GM10248 (cell line): ENCODE measurements around the gene MAEA.
A peak's percentile ranks its signal among the peaks of the same experiment; 100 is the strongest.

ENCODE experiments used
- CTCF ChIA-PET: fragments of 300-600 bp; sonication (Branson Sonifier 250); formaldehyde crosslinking; extraction: SDS; loops from one replicate; lab custom pipeline; 2021; ENCODE audit warnings: antibody characterized with exemption; lab: Yijun Ruan, JAX
- POLR2A ChIA-PET: fragments of 350-650 bp; sonication (Branson Sonifier 250); formaldehyde crosslinking; extraction: SDS; loops from one replicate; lab custom pipeline; 2020; ENCODE audit warnings: antibody characterized with exemption; lab: Yijun Ruan, JAX
- DNase-seq: peaks from one replicate; pipeline ENCODE4 v3.0.0; 2012; ENCODE audit errors: extremely low spot score
- TF ChIP-seq, protein P1 (sequence below): IDR thresholded peaks from 2 replicates; pipeline ENCODE4 v1.5.1; 2012; ENCODE audit warnings: mild to moderate bottlenecking, low read depth; ENCODE audit errors: extremely low read depth, missing control alignments, control extremely low read depth

Gene MAEA

DNA sequence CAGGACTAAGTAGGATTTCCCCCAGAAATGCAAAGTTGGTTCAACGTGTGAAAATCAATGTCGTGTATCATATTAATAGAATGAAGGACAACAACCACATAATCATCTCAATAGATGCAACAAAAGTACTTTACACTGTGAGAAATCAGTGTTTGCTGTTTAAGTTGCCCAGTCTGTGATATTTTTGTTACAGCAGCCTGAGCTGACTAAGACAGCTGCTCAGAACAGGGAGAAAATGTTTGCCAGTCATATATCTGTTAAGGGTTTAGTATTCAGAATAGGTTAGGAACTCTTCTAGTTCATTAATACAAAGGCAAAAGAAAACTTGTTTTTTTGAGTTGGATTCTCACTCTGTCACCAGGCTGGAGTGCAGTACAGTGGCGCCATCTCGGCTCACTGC, 12.5 kb downstream of the MAEA start:
- DNase-seq: no peak
- POLR2A ChIA-PET: no interaction called here
- TF ChIP-seq, protein P1, sequence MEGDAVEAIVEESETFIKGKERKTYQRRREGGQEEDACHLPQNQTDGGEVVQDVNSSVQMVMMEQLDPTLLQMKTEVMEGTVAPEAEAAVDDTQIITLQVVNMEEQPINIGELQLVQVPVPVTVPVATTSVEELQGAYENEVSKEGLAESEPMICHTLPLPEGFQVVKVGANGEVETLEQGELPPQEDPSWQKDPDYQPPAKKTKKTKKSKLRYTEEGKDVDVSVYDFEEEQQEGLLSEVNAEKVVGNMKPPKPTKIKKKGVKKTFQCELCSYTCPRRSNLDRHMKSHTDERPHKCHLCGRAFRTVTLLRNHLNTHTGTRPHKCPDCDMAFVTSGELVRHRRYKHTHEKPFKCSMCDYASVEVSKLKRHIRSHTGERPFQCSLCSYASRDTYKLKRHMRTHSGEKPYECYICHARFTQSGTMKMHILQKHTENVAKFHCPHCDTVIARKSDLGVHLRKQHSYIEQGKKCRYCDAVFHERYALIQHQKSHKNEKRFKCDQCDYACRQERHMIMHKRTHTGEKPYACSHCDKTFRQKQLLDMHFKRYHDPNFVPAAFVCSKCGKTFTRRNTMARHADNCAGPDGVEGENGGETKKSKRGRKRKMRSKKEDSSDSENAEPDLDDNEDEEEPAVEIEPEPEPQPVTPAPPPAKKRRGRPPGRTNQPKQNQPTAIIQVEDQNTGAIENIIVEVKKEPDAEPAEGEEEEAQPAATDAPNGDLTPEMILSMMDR: no peak
- CTCF ChIA-PET: no interaction called here

DNA sequence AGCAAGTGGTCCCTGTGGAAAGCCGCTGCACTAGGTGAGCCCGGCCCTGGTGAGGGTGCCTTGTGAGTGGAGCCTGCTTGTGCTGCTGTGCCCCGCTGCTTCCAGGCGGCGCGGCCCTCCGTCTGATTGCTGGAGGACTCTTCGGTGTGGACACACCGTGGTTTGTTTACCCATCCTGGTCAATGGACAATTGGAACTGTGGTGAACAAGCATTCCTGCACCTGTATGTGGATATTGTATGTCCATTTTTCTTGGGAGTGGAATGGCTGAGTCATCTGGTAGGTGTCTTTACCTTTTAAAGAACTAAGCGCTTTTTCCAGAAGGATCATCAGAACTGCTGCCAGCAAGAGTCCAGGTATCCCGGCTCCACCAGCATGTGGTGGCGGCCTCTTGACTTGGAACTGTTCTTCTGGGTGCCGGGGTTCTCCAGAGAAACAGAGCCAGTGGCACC, 15.6 kb downstream of the MAEA start:
- DNase-seq: no peak
- TF ChIP-seq, protein P1: no peak
- ChIA-PET POLR2A (no interaction called here), CTCF (no interaction called here)

DNA sequence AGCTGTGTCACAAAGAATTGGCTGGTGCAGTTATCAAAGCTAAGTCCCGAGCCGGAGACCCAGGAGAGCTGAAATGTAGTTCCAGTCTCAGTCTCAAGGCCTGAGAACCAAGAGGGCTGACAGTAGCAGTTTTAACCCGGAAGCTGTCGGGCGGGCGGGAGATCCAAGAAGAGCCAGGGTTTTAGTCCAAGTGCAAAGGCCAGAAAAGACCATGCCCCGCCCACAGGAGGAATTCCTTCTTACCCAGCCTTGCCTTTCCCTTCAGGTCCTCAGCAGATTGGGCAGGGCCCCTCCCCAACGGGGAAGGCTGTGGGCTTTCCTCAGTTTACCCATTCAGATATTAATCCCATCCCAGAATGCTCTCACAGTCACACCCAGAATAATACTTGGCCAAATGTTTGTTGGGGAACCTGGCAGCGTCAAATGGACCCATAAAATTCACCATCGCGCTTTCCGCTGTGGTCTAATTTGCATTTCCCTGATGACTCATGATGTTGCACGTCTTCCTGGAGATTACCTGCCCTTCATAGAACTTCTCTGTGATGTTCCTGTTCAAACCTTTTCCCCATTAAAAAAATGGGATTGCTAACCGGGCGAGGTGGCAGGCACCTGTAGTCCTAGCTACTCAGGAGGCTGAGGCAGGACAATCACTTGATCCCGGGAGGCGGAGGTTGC, 16.2 kb downstream of the MAEA start:
- TF ChIP-seq, protein P1: no peak
- DNase-seq: no peak
- ChIA-PET POLR2A (no interaction called here), CTCF (no interaction called here)

DNA sequence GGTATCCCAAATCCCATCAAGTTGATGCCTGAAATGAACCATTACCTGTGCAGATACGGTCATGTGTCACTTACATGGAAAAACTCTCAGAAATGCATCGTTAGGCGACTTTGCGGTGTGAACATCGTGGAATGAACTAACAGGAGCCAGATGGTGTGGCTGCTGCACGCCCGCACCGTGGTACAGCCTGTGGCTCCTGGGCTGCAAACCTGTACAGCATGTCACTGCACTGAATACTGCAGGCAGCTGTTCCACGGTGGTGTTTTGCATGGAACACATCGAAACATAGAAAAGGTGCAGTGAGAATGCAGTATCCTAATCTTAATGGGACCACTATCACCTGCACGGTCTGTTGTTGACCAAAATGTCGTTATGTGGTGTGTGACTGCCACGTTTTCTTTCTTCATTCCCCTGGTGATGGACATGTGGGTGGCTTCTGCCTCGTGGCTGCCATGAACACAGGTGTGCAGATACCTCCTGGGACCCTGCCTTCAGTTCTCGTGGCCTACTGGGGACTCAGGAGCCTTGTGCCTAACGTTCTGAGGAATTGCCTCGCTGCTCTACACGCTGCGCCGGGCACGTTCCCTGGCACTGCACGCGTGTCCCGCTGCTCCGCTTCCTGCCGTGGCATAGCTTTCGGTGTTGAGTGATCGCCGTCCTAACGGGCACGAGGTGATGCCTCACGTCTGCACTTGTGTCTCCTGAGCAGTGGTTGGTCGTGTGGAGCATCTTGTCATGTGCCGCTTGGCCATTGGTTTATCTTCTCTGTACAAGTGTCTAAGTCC, 18.5 kb downstream of the MAEA start:
- TF ChIP-seq, protein P1: no peak
- no peak for DNase-seq
- CTCF ChIA-PET: interaction anchor here (1.0 to 1.2 kb wide), 2 partner anchors 48 to 177 kb away, joined by 3 read pairs; no protein-coding TSS in a partner anchor
- POLR2A ChIA-PET: interaction anchor here (1.0 kb wide), 1 partner anchor 39 kb away, joined by 3 read pairs; the partner anchor contains the start of gene UVSSA

DNA sequence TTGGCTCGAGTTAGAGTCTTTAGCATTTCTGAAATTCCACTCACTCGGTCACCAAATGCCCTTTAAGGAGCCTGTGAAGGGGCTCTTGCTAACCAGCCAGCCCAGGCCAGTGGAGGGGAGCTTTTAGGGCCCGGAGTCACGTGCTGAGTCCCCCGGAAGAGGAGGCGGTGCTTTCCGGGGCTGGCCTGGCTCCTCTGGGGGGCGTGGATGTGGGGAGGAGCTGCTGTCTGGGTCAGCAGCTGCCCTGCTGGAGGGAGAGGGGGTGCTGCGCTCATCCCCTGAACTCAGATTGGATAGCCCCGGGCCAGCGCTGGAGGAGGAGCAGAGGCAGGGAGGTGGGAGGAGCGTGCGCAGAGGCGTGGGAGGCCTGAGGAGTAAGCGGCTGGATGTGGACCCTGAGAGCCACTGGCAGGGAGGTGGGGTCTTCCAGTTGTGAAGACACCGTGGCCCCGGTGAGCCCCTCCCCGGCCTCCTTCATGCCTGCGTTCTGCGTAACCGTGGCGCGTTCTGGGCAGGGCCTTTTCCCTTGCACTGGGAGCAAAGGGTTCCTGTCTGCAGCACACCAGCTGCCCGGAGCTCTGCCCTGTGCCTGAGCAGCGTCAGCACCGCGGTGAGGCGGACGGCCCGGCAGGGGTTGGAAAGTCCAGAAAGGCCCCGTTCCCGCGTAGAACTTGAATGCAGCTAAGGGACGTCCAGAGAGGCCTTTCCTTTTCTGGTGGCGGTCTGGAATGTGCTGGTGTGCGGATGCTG, 19.7 kb downstream of the MAEA start:
- ChIA-PET CTCF (interaction anchor here (1.0 to 1.4 kb wide), 3 partner anchors 41 to 178 kb away, joined by 3 read pairs; no protein-coding TSS in a partner anchor), POLR2A (interaction anchor here (1.0 kb wide), 1 partner anchor 37 kb away, joined by 3 read pairs; the partner anchor contains the start of gene UVSSA)
- DNase-seq: peak; percentile 89
- TF ChIP-seq, protein P1: no peak
